ENCODE results near the gene SPECC1. TPM values are rescaled to one million over a fixed set of nuclear protein-coding genes. Genes with fewer than 3 reads are reported as not detected.

The SPECC1 gene
- total and polyA plus RNA-seq, 2 of the 4 experiments (the other 2 are of a cell fraction) = 16.9 to 26.2 TPM

GRCh38 chr17:20153231-20153630 lies 144.1 kb downstream of the SPECC1 start:
- ATAC-seq (ENCODE audit: low read depth) = no peak
- Histone ChIP-seq H4K8ac (ENCODE audit: low read depth in 2 of 2, low read length in 2 of 2) (no peak overlapping the region), H3K27ac (ENCODE audit: insufficient read depth, low read length) (no peak overlapping the region), H3K36me3 (ENCODE audit: control insufficient read depth, insufficient read depth, low read length) (no peaks in the 10 kb centered on the region), H2AK5ac (ENCODE audit: low read depth, low read length) (no peak overlapping the region), H3K4me2 (ENCODE audit: low read depth, low read length) (no peak overlapping the region), H2AK9ac (replicated peaks; ENCODE audit: low read depth, low read length, poor library complexity) (no peak overlapping the region), H2BK120ac (ENCODE audit: low read depth, low read length) (no peak overlapping the region), H4K20me1 (ENCODE audit: insufficient read depth, low read length) (peaks cover 10% of the 10 kb centered on the region), H3K23ac (ENCODE audit: low read depth, low read length) (no peak overlapping the region), H3K4ac (ENCODE audit: low read depth, low read length) (no peak overlapping the region), H3K14ac (replicated peaks; ENCODE audit: low read depth, low read length) (no peak overlapping the region), H2BK5ac (ENCODE audit: low read depth, low read length, poor library complexity, severe bottlenecking) (no peak overlapping the region), H3K18ac (ENCODE audit: low read depth, low read length) (no peak overlapping the region), H3K56ac (ENCODE audit: extremely low read depth, insufficient read depth, low read length) (no peak overlapping the region), H3K79me1 (ENCODE audit: low read depth in 1 of 2, low read length in 2 of 2) (peaks cover 12 to 17% of the 10 kb centered on the region in 2 experiments; a peak in 3 of 4 replicates), H4K91ac (ENCODE audit: insufficient read depth, low read depth, low read length) (no peak overlapping the region), H2AFZ (replicated peaks; ENCODE audit: low read length, poor library complexity) (no peak overlapping the region), H3K4me3 (ENCODE audit: insufficient read depth, low read depth, low read length) (no peak overlapping the region), H3K27me3 (ENCODE audit: control insufficient read depth, insufficient read depth, low read length) (no peaks in the 10 kb centered on the region), H3K9ac (ENCODE audit: low read depth, low read length) (no peak overlapping the region), H3K4me1 (ENCODE audit: control insufficient read depth, insufficient read depth, low read length) (no peaks in the 10 kb centered on the region; the same call in none of the 2 replicates), H3K9me1 (ENCODE audit: insufficient read depth, low read length) (peaks cover 10% of the 10 kb centered on the region), H2BK20ac (ENCODE audit: low read depth, low read length) (no peak overlapping the region), H4K5ac (ENCODE audit: low read depth, low read length) (no peak overlapping the region), H2BK15ac (ENCODE audit: low read depth, low read length) (no peak overlapping the region), H3K9me3 (ENCODE audit: control insufficient read depth, insufficient read depth, low read length) (no peaks in the 10 kb centered on the region)
- CTCF ChIA-PET = no interaction called here
- intact Hi-C loops (cut with micrococcal nuclease) (no loop called here), in situ Hi-C loops (cut with MboI; ENCODE audit: low sequenced_read_pairs) (no loop called here), dilution Hi-C loops (cut with HindIII; ENCODE audit: low sequenced_read_pairs, unreplicated experiment) (no loop called here)
- POLR2A ChIA-PET (ENCODE audit: unreplicated experiment) = no interaction called here
- TF ChIP-seq NFE2L2 (IDR thresholded peaks at IDR 0.05; ENCODE audit: low read depth, low read length) (no peak), BHLHE40 (IDR thresholded peaks at IDR 0.05; ENCODE audit: low read depth, low read length) (no peak), RCOR1 (IDR thresholded peaks at IDR 0.05; ENCODE audit: insufficient replicate concordance, low read length) (no peak), MAFK (IDR thresholded peaks at IDR 0.05; ENCODE audit: low read depth, low read length) (no peak), MAZ (IDR thresholded peaks at IDR 0.05; ENCODE audit: borderline replicate concordance, low read depth, low read length) (no peak), CTCF (conservative IDR thresholded peaks at IDR 0.05; ENCODE audit: low read depth, low read length) (no peak), RFX5 (IDR thresholded peaks at IDR 0.05; ENCODE audit: low read depth, low read length) (no peak), RAD21 (IDR thresholded peaks at IDR 0.05; ENCODE audit: low read length) (no peak), ELK1 (IDR thresholded peaks at IDR 0.05; ENCODE audit: borderline replicate concordance, low read depth, low read length) (no peak)
- no peak for DNase-seq
- WGBS, 2 experiments (ENCODE audit: extremely low coverage in 2 of 2, insufficient read length in 1 of 2) = 100% methylated on average over 1 of the region's 2 CpGs; no CpG with 5 or more reads in 1 of the 2 experiments
- BruUV-seq (replicated peaks) = no TSS peak

All from IMR-90 (cell line).